SK-N-SH (cell line): ENCODE measurements around the gene INAFM2. TPM values are rescaled to one million over a fixed set of nuclear protein-coding genes. Genes with fewer than 3 reads are reported as not detected.

Source experiments
- CTCF ChIA-PET: fragments of 300-600, 350-600 bp; formaldehyde crosslinking; extraction: SDS; loops from one replicate; lab custom pipeline; 2021; lab: Yijun Ruan, JAX
- POLR2A ChIA-PET: fragments of 350-600 bp; sonication (Branson Sonifier 250); formaldehyde crosslinking; extraction: SDS; loops from one replicate; lab custom pipeline; 2020; ENCODE audit warnings: antibody characterized with exemption, inconsistent platforms; lab: Yijun Ruan, JAX
- DNase-seq: peaks from one replicate; pipeline ENCODE4 v3.0.0; 2012
- H2AFZ ChIP-seq: fragments of 200-600 bp; sonication (generic); 2 replicates; pipeline ENCODE4 v1.8.1; 2016; ENCODE audit warnings: antibody characterized with exemption, mild to moderate bottlenecking, low read depth
- H3F3A ChIP-seq: fragments of 200-600 bp; sonication (generic); replicated peaks from 2 replicates; pipeline ENCODE3; 2016; ENCODE audit warnings: antibody characterized with exemption, mild to moderate bottlenecking; ENCODE audit not compliant: insufficient read depth
- H3K27ac ChIP-seq, 2 experiments: fragments of 200-500 bp in 1 of 2; fragments of 200-600 bp in 1 of 2; sonication (Bioruptor generic) in 1 of 2; sonication (generic), shearing (Covaris generic) in 1 of 2; 2 replicates each; pipeline versions ENCODE4 v1.5.1 to v1.6.1; 2014 to 2016; ENCODE audit warnings: low read depth in 2 of 2, inconsistent platforms in 1 of 2, low read length in 1 of 2, mild to moderate bottlenecking in 1 of 2, mixed read lengths in 1 of 2
- H3K27me3 ChIP-seq: fragments of 200-600 bp; sonication (generic), shearing (Covaris generic); 2 replicates; pipeline ENCODE4 v1.6.1; 2016; ENCODE audit warnings: mixed run types; ENCODE audit not compliant: insufficient read depth
- H3K36me3 ChIP-seq, 2 experiments: fragments of 200-500 bp in 1 of 2; fragments of 200-600 bp in 1 of 2; sonication (Bioruptor generic) in 1 of 2; sonication (generic) in 1 of 2; replicated peaks in 1 of 2; 2 replicates each; pipeline versions ENCODE3 to v1.5.1; 2014 to 2016; ENCODE audit warnings: low read length in 1 of 2, mild to moderate bottlenecking in 1 of 2; ENCODE audit not compliant: insufficient read depth in 2 of 2, control insufficient read depth in 1 of 2
- H3K4me1 ChIP-seq, 2 experiments: fragments of 200-500 bp in 1 of 2; fragments of 200-600 bp in 1 of 2; sonication (Bioruptor generic) in 1 of 2; sonication (generic), shearing (Covaris generic) in 1 of 2; 2 replicates each; pipeline versions ENCODE4 v1.5.1 to v1.6.1; 2014 to 2016; ENCODE audit warnings: low read depth in 1 of 2, low read length in 1 of 2, mixed run types in 1 of 2; ENCODE audit not compliant: insufficient read depth in 2 of 2, control insufficient read depth in 1 of 2
- H3K4me2 ChIP-seq: fragments of 200-600 bp; sonication (generic), shearing (Covaris generic); 2 replicates; pipeline ENCODE4 v1.6.1; 2017; ENCODE audit warnings: mixed run types
- H3K4me3 ChIP-seq, 2 experiments: fragments of 200-500 bp in 1 of 2; fragments of 200-600 bp in 1 of 2; sonication (Bioruptor generic) in 1 of 2; sonication (generic), shearing (Covaris generic) in 1 of 2; 2 replicates each; pipeline versions ENCODE4 v1.5.1 to v1.8.1; 2014 to 2016; ENCODE audit warnings: low read depth in 2 of 2, inconsistent platforms in 1 of 2, low read length in 1 of 2, mild to moderate bottlenecking in 1 of 2, mixed read lengths in 1 of 2, moderate library complexity in 1 of 2
- H3K79me2 ChIP-seq: fragments of 200-600 bp; sonication (generic); 2 replicates; pipeline ENCODE4 v1.8.1; 2017; ENCODE audit warnings: mild to moderate bottlenecking; ENCODE audit not compliant: insufficient read depth
- H3K9ac ChIP-seq: fragments of 200-600 bp; sonication (generic); 2 replicates; pipeline ENCODE4 v1.6.1; 2017; ENCODE audit warnings: mixed run types
- H3K9me2 ChIP-seq: fragments of 200-600 bp; sonication (generic); 2 replicates; pipeline ENCODE4 v1.6.1; 2017; ENCODE audit warnings: mixed run types
- H3K9me3 ChIP-seq: fragments of 200-600 bp; sonication (generic); 2 replicates; pipeline ENCODE4 v1.6.1; 2017; ENCODE audit warnings: mixed run types, mild to moderate bottlenecking, moderate library complexity
- H4K20me1 ChIP-seq: fragments of 200-600 bp; sonication (generic); 2 replicates; pipeline ENCODE4 v1.6.1; 2017; ENCODE audit warnings: mild to moderate bottlenecking, mixed run types; ENCODE audit not compliant: insufficient read depth
- CTCF ChIP-seq: fragments of 200-600 bp; sonication (generic); IDR thresholded peaks from 2 replicates; pipeline ENCODE4 v1.6.1; 2017; ENCODE audit warnings: antibody characterized with exemption, mild to moderate bottlenecking, moderate library complexity
- ELF1 ChIP-seq: IDR thresholded peaks from 2 replicates; pipeline ENCODE4 v1.4.0; 2012
- EP300 ChIP-seq, 2 experiments: IDR thresholded peaks; 2 replicates each; pipeline versions ENCODE4 v1.4.0 to v1.6.1; 2012; ENCODE audit warnings: borderline replicate concordance in 1 of 2, low read depth in 1 of 2, low read length in 1 of 2
- GABPA ChIP-seq: IDR thresholded peaks from 2 replicates; pipeline ENCODE4 v1.4.0; 2012; ENCODE audit warnings: low read depth, mild to moderate bottlenecking
- GATA2 ChIP-seq: sonication (generic); formaldehyde crosslinking; IDR thresholded peaks from 2 replicates; pipeline ENCODE4 v1.5.0; 2020; ENCODE audit warnings: mild to moderate bottlenecking, missing genetic modification reagents
- IRF3 ChIP-seq: fragments of 150-350 bp; IDR thresholded peaks from 2 replicates; pipeline ENCODE4 v1.6.1; 2016; ENCODE audit warnings: mild to moderate bottlenecking, low read depth, low read length
- JUND ChIP-seq: IDR thresholded peaks from 2 replicates; pipeline ENCODE4 v1.4.0; 2012
- MEF2A ChIP-seq: IDR thresholded peaks from 2 replicates; pipeline ENCODE4 v1.4.0; 2012; ENCODE audit warnings: low read depth, borderline replicate concordance
- NFIC ChIP-seq: IDR thresholded peaks from 2 replicates; pipeline ENCODE4 v1.4.0; 2012; ENCODE audit warnings: borderline replicate concordance
- RAD21 ChIP-seq: IDR thresholded peaks from 2 replicates; pipeline ENCODE4 v1.6.1; 2012; ENCODE audit warnings: mild to moderate bottlenecking, low read length
- RFX5 ChIP-seq: IDR thresholded peaks from 2 replicates; pipeline ENCODE4 v1.6.1; 2012; ENCODE audit warnings: mild to moderate bottlenecking, improper control_type of control experiment, low read length
- RXRA ChIP-seq: IDR thresholded peaks from 2 replicates; pipeline ENCODE4 v1.4.0; 2012; ENCODE audit warnings: low read depth, mild to moderate bottlenecking, borderline replicate concordance
- SIN3A ChIP-seq: IDR thresholded peaks from 2 replicates; pipeline ENCODE4 v1.6.1; 2012; ENCODE audit warnings: low read depth, mild to moderate bottlenecking, low read length, moderate library complexity, borderline replicate concordance
- TAF1 ChIP-seq: IDR thresholded peaks from 2 replicates; pipeline ENCODE4 v1.6.1; 2012; ENCODE audit warnings: low read depth, mild to moderate bottlenecking, low read length, moderate library complexity, borderline replicate concordance
- TCF12 ChIP-seq: IDR thresholded peaks from 2 replicates; pipeline ENCODE4 v1.4.0; 2012
- TEAD4 ChIP-seq: IDR thresholded peaks from 2 replicates; pipeline ENCODE4 v1.4.0; 2012; ENCODE audit warnings: mild to moderate bottlenecking, borderline replicate concordance; ENCODE audit not compliant: insufficient read depth
- YY1 ChIP-seq: IDR thresholded peaks from 2 replicates; pipeline ENCODE4 v1.4.0; 2012; ENCODE audit warnings: low read depth, mild to moderate bottlenecking
- ZBTB33 ChIP-seq: IDR thresholded peaks from 2 replicates; pipeline ENCODE4 v1.4.0; 2012; ENCODE audit warnings: low read depth, borderline replicate concordance
- WGBS: methylation state at CpG from one replicate; pipeline ENCODE4 v1.1.6; 2017; ENCODE audit warnings: low lambda C conversion rate; 5-methylcytosine and 5-hydroxymethylcytosine counted together
- polyA plus RNA-seq, 3 experiments: library from polyadenylated mRNA; depleted of rRNA; stranded (reverse); fragments of >200 nt; gene quantifications; 2 replicates each; pipeline ENCODE4 v1.2.3, GENCODE V29; 2012

The INAFM2 gene
- polyA plus RNA-seq, 1 of the 3 experiments (the other 2 are of a cell fraction), result 7.8 TPM

GRCh38 chr15:40361640-40362039, 38.1 kb downstream of the INAFM2 start:
- TF ChIP-seq NFIC (no peak), GATA2 (no peak), YY1 (no peak), TCF12 (no peak)
- TF ChIP-seq, all 33 proteins: peak for 0
- CTCF ChIA-PET, result interaction anchor here (0.9 to 70.6 kb wide), 3 partner anchors 7 to 47 kb away, joined by 3 to 2194 read pairs (median 12); partner anchors contain the start of genes ANKRD63, CCDC9B, INAFM2 and PLCB2
- Histone ChIP-seq H4K20me1 (no peaks in the 10 kb centered on the region), H3K9ac (no peak overlapping the region), H2AFZ (no peak overlapping the region), H3K27ac (no peak overlapping the region), H3K4me2 (no peak overlapping the region), H3K79me2 (no peaks in the 10 kb centered on the region), H3K4me3 (no peak overlapping the region), H3K36me3 (no peaks in the 10 kb centered on the region), H3K4me1 (peaks cover 0 to 26% of the 10 kb centered on the region in 2 experiments; a peak in 2 of 4 replicates), H3F3A (peaks cover 6% of the 10 kb centered on the region), H3K27me3 (0 out of 2 replicates have a peak, but pooled peaks cover 11% of the 10 kb centered on the region), H3K9me2 (no peaks in the 10 kb centered on the region), H3K9me3 (no peaks in the 10 kb centered on the region)
- no peak for DNase-seq
- POLR2A ChIA-PET, result no interaction called here
- WGBS, result 100% methylated on average over 1 of the region's 2 CpGs

- no peaks in the 10 kb centered on the region for H3K9me3 ChIP-seq
- H3K27ac ChIP-seq, result no peak overlapping the region
- no peak overlapping the region for H3K4me2 ChIP-seq
- ChIA-PET POLR2A (no interaction called here), CTCF (interaction anchor here (1.2 to 70.6 kb wide), 2 partner anchors 10 to 49 kb away, joined by 3 to 2194 read pairs; partner anchors contain the start of genes ANKRD63, CCDC9B, INAFM2 and PLCB2)
- H3K36me3 ChIP-seq, result no peaks in the 10 kb centered on the region
- no peaks in the 10 kb centered on the region for H3F3A ChIP-seq
- 94% methylated on average over 5 of the region's 8 CpGs for WGBS
- H3K27me3 ChIP-seq, result 0 out of 2 replicates have a peak, but pooled peaks cover 11% of the 10 kb centered on the region
- H3K4me3 ChIP-seq, result no peak overlapping the region
- H3K4me1 ChIP-seq, result peaks cover 0 to 26% of the 10 kb centered on the region in 2 experiments; a peak in 1 of 4 replicates
- H3K79me2 ChIP-seq, result no peaks in the 10 kb centered on the region
- H4K20me1 ChIP-seq, result no peaks in the 10 kb centered on the region
- DNase-seq, result no peak
- no peak overlapping the region for H2AFZ ChIP-seq
- H3K9ac ChIP-seq, result no peak overlapping the region
- TF ChIP-seq CTCF, result no peak
- TF ChIP-seq ELF1, result no peak
- no peak for TF ChIP-seq IRF3
- no peak for TF ChIP-seq RXRA
- TF ChIP-seq SIN3A, result no peak
- TF ChIP-seq ZBTB33, result no peak
- TF ChIP-seq RFX5, result no peak
- no peak for TF ChIP-seq TEAD4
- TF ChIP-seq EP300 (IDR thresholded peaks at IDR 0.05; ENCODE audit: borderline replicate concordance in 1 of 2, low read depth in 1 of 2, low read length in 1 of 2), result no peak
- TF ChIP-seq TAF1, result no peak
- TF ChIP-seq RAD21, result no peak
- no peak for TF ChIP-seq GABPA
- no peak for TF ChIP-seq MEF2A
- TF ChIP-seq JUND, result no peak
- no peaks in the 10 kb centered on the region for H3K9me2 ChIP-seq
Observed at GRCh38 chr15:40363611-40364010, 40.1 kb downstream of the INAFM2 start.
